NCI-H1417 treated with DMSO at 0.1 percent for 48 hours (cell line): Measurements from ENCODE around the gene SLC6A3.

ENCODE experiments used
- DNase-seq: peaks from one replicate; lab custom pipeline; 2025; lab: John Stamatoyannopoulos, UW

The SLC6A3 gene

DNA sequence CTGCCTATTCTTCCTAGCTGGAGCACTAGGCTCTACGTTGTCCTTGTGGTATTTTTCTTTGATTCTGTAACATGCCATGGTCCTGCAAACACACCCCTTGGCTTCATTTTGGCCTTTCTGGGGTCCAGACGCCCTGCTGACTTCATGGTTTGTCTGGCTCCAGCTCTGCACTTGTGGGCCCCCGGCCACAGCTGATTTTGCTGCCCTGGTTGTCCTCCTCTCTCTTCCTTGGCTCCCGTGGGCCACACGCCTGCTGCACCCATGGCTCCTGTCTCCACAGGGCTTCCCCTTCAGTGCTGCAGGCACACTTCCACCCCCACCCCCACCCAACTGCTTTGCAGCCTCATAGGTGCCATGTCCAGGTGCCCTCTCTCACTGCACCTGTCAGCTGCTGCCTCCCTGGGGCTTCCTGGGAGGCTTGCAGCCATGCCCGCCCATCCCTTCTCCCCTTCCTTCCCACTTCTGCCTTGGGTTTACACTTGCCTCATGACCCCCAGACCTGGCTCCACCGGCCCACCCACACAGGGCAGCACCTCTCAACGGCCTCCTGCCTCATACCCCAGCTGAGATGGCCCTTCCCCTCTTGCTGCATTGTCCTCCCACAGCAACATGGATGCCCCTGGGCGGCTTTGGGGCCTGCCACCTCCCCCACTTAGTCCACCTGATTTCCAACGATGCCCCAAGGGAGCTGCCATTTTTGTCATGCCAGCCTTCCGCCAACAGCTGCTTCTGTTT lies 25.6 kb downstream of the SLC6A3 start:
- DNase-seq, result no peak

DNA sequence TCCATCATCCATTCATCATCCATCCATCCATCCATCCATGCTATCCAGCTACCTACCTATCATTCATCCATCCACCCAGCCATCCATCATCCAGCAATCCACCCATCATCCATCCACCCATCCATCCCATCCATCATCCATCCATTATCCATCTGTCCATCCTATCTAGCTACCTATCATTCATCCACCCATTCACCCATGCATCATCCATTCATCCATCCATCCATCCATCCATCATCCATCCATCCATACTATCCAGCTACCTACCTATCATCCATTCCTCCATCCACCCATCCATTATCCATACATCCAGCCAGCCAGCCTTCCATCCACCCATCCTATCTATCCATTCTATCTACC lies 26.3 kb downstream of the SLC6A3 start:
- no peak for DNase-seq

GRCh38 chr5:1418238-1418920 lies 26.9 kb downstream of the SLC6A3 start:
- no peak for DNase-seq

- DNase-seq, result no peak
These were observed 27.5 kb downstream of the SLC6A3 start for GRCh38 chr5:1417586-1418225.

DNA sequence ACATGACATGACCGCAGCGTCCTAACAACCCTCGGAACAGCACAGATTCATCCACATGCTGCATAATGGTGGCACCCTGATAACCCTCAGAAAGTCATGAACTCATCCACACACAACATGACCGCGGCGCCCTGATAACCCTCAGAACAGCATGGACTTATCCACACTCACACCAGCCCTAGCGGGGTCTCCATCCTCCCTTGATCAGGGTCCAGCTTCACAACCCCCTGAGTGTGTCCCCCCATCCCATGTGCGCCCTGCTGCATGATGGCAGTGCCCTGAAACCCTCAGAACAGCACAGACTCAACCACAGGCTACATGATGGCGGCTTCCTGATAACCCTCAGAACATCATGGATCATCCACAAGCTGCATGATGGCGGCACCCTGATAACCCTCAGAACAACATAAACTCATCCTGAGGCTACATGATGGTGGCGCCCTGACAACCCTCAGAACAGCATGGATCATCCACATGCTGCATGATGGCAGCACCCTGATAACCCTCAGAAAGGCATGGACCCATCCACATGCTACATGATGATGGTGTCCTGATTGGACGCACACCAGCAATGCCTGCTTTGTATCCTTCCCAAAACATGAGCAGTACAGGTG lies 28.3 kb downstream of the SLC6A3 start:
- no peak for DNase-seq

DNA sequence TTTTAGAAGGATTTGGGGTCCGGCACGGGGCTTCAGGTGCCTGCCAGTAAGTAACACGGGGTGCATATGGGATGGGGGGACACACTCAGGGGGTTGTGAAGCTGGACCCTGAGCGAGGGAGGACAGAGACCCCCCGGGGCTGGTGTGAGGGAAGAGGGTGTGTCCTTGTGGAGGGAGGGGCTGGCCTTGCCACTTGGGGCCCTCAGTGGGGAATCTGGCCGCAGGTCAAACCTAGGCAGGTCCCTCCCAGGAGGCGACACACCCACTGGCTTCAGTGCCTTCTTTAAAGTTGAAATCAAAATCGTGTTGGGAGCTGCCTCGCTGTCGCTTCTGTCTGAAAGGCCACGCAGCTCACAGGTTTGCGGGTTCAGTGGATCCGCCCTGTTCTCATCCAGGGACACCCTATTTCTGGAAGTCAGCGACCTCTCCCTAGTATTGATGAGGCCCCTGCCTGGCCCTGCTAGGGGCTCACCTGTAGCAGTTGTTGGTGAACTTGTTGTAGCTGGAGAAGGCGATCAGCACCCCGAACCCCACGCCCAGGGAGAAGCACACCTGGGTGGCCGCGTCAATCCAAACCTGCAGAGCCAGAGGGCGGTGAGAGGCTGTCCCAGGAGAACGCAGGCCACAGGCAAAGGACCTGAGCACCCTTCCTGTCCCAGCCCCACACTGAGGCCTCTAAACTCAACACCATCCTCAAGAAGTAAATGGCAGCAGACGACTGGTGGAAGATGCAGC lies 29.4 kb downstream of the SLC6A3 start:
- DNase-seq, result no peak

GRCh38 chr5:1415059-1415425 lies 30.2 kb downstream of the SLC6A3 start:
- DNase-seq, result no peak

- DNase-seq, result no peak
These were observed 30.8 kb downstream of the SLC6A3 start for GRCh38 chr5:1414311-1415058.

- no peak for DNase-seq
These were observed 31.5 kb downstream of the SLC6A3 start for GRCh38 chr5:1413611-1414241.

- no peak for DNase-seq
These were observed 32.0 kb downstream of the SLC6A3 start for GRCh38 chr5:1413211-1413610.

DNA sequence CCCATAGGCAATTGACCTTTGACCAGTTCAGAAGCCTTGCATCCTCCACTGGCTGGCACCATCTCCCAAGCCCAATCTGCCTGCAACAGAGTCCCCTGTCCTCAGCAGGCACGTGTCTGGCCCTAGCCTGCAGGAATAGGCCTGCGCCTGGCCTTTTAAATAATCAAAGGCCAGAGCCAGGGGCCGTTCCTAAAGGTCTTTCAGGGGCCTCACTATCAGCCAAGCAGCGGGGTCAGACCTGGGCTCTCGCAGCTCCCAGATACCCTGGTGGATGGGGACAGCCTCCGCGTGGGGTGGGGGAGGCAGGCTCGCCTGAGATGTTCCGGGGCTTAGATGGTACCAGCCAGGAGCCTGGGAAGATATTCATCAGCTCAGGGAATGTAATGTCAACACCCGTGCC lies 32.6 kb downstream of the SLC6A3 start:
- DNase-seq, result no peak

- no peak for DNase-seq
These were observed 33.1 kb downstream of the SLC6A3 start for GRCh38 chr5:1412163-1412562.

DNA sequence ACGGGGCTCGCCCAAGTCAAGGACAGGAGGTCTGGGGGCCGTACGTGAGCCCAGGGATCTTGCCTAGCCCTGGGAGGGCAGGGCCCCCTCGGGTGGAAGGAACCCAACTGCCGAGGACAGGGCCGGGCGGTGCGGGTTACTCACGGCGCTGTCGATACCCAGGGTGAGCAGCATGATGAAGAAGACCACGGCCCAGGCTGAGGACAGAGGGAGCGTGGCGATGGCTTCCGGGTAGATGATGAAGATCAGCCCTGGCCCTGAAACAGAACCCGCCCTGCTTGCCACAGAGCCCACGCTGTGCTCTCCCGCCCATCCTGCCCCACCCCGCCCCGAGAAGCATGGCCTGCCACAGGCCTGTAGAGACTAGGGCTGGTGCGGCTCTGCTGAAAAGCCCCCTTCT lies 34.1 kb downstream of the SLC6A3 start:
- DNase-seq, result no peak

DNA sequence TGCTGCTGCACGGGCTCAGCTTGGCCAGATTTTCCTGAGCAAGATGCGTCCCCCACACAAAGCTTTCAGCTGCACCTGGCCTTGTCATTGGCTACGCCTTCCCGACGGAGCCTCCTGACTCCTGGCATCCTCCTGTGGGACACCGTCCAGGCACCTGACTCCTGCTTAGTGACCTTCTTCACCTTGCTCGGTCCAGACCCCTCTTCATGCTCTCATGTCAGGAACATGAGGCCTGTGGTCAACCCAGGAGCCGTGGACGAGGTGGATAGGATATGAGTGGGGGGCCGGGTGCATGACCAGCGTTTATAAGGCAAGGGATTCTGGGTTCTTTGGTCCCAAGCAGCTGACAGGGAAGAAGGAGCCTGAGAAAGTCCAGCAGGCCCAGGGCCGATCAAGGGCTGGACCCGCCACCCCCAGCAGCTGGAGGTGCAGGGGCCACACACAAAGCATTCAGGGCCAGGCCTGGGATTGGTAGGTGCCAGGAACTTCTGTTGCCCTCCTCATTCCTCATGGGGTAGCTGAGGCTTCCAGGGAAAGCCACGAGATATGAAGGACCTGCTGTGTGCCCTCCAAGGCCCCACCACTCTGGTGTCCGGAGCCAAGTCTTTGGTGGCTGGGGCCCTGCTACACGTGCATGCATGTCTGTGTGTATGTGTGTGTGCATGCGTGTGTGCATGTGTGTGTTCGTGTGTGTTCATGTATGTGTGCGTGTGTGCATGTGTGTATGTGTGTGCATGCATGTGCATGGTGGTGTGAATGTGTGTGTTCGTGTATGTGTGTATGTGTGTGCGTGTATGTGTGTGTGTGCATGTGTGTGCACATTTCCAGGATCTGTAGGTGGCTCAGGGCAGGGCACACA lies 34.9 kb downstream of the SLC6A3 start:
- DNase-seq, result no peak

GRCh38 chr5:1409381-1410110 lies 35.7 kb downstream of the SLC6A3 start:
- DNase-seq, result no peak

- no peak for DNase-seq
These were observed 38.3 kb downstream of the SLC6A3 start for GRCh38 chr5:1406681-1407640.

DNA sequence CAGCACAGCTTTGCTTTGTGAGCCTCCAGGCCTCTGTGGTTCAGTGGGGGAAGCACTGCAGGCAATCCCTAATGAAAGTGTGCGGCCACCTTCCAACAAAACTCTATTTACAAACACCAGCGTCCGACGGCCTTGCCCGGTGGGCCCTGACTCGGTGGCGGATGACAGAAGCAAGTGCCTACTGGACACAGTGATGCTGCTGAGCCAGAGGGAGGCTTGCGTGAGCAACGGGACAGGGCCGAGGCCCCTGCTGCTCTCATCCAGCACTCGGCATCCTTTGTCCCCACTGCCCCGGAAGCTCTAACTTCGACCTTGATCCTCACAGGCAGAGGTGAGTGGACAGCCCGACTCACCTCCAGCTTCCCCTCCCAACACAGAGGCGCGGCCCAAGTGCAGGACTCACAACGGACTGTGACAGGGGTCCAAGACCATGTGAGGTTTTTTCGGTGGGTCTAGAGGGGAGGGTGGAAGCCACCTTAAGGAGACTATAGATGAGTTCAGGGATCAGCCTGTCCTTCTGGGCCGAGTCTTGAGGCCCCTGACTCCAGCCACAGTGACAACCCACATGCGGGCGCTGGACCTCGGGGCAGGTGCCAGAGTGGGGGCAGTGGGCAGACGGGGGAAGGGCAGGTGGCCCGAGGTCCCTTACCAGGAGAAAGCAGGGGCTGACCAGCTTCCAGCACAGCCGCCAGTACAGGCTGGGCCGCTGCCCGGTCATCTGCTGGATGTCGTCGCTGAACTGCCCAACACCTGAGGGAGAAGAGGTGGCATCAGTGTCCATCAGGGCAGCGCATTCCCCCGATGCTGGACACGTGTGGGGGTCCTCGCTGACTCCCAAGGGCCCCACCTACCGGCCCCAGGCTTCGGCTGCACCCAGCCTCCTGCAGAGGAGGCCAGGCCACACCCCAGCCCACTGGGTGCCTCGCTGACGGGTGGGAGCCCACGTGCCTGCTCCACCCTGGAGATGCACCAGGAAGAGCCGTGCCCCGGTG lies 39.4 kb downstream of the SLC6A3 start:
- no peak for DNase-seq
